Testis (tissue), 3 donors: ENCODE results near the gene PLEKHG7. TPM values are rescaled to one million over a fixed set of nuclear protein-coding genes. Genes with fewer than 3 reads are reported as not detected.
"Not testable (repeated sequence)": the region's sequence is repeated elsewhere in the genome, so short reads cannot be mapped to it uniquely, and the experiment has no call there.

Experiments used
- DNase-seq: peaks from one replicate; pipeline ENCODE4 v3.0.0-alpha.2; 2019
- H3K27ac ChIP-seq, 2 donors: fragments of 200-600 bp; sonication (generic); one replicate each; pipeline ENCODE4 v1.5.1; 2019
- H3K27me3 ChIP-seq: fragments of 200-600 bp; sonication (generic); one replicate; pipeline ENCODE4 v1.5.1; 2019
- H3K36me3 ChIP-seq: fragments of 200-600 bp; sonication (generic); one replicate; pipeline ENCODE4 v1.5.1; 2017; ENCODE audit warnings: low read depth; ENCODE audit errors: missing control alignments
- H3K4me1 ChIP-seq: fragments of 200-600 bp; sonication (generic); one replicate; pipeline ENCODE4 v1.5.1; 2019
- H3K4me3 ChIP-seq, 2 donors: fragments of 200-600 bp; sonication (generic); one replicate each; pipeline ENCODE4 v1.5.1; 2017 to 2019
- H3K9me3 ChIP-seq: fragments of 200-600 bp; sonication (generic); one replicate; pipeline ENCODE4 v1.5.1; 2017
- CTCF ChIP-seq, 3 experiments: fragments of 450-650 bp in 2 of 3; fragments of 200-600 bp in 1 of 3; sonication (generic) in 1 of 3; IDR thresholded peaks; one replicate each; pipeline ENCODE4 v1.5.1; 2016 to 2019; ENCODE audit warnings: antibody characterized with exemption in 3 of 3, mild to moderate bottlenecking in 2 of 3, moderate library complexity in 1 of 3
- POLR2A ChIP-seq: fragments of 450-650 bp; IDR thresholded peaks from one replicate; pipeline ENCODE4 v1.6.1; 2017; ENCODE audit warnings: antibody characterized with exemption, mild to moderate bottlenecking, moderate library complexity
- WGBS, 2 donors: methylation state at CpG; one replicate each; pipeline ENCODE4 v1.1.5; 2018; 5-methylcytosine and 5-hydroxymethylcytosine counted together
- intact Hi-C: fragments of 100-400 bp; cut with DNase I; formaldehyde crosslinking; loops from one replicate; pipeline ENCODE4 v1.15.1; 2023; ENCODE audit warnings: low total_unique reads
- polyA plus RNA-seq: library from polyadenylated mRNA; stranded (reverse); fragments of 350-450 nt; fragmentation: Illumina TruSeq; extraction: RNeasy Lipid Tissue Mini Kit (QIAGEN cat#74804); gene quantifications from one replicate; pipeline ENCODE4 v1.2.3, GENCODE V29; 2014; ENCODE audit warnings: low read depth, low replicate concordance; ENCODE audit not compliant: insufficient read depth
- total RNA-seq, 2 donors: library from RNA; depleted of rRNA; stranded (reverse); fragments of >200 nt; gene quantifications; one replicate each; pipeline ENCODE4 v1.2.3, GENCODE V29; 2016

The PLEKHG7 gene
- total and polyA plus RNA-seq, 3 donors from 2014 or later, result 0.06 to 0.33 (median 0.31) TPM

GRCh38 chr12:92747151-92747550 lies 44.4 kb downstream of the PLEKHG7 start:
- no peaks in the 10 kb centered on the region for H3K36me3 ChIP-seq
- 86 to 88% methylated on average over 1 of the region's 1 CpG for WGBS, 2 donors
- DNase-seq, result no peak
- H3K4me1 ChIP-seq, result no peaks in the 10 kb centered on the region
- no peaks in the 10 kb centered on the region for H3K9me3 ChIP-seq
- H3K27ac ChIP-seq, result no peak overlapping the region
- intact Hi-C loops, result no loop called here
- TF ChIP-seq POLR2A (no peak), CTCF (IDR thresholded peaks at IDR 0.05) (no peak)
- H3K27me3 ChIP-seq, result no peaks in the 10 kb centered on the region
- H3K4me3 ChIP-seq, result no peak overlapping the region

GRCh38 chr12:92749691-92750090 lies 46.9 kb downstream of the PLEKHG7 start:
- H3K27me3 ChIP-seq, intact Hi-C loops, H3K27ac ChIP-seq, H3K4me1 ChIP-seq, H3K4me3 ChIP-seq, H3K9me3 ChIP-seq, DNase-seq, H3K36me3 ChIP-seq: not testable (repeated sequence)

GRCh38 chr12:92753976-92754885 lies 51.4 kb downstream of the PLEKHG7 start:
- no peak overlapping the region for H3K27ac ChIP-seq

GRCh38 chr12:92756898-92757596 lies 54.3 kb downstream of the PLEKHG7 start:
- Histone ChIP-seq H3K4me1 (no peaks in the 10 kb centered on the region), H3K27ac (no peak overlapping the region), H3K36me3 (no peaks in the 10 kb centered on the region), H3K9me3 (no peaks in the 10 kb centered on the region), H3K27me3 (no peaks in the 10 kb centered on the region), H3K4me3 (no peak overlapping the region)
- no peak for DNase-seq
- WGBS, 2 donors, result 68 to 78% methylated on average over 3 of the region's 3 CpGs
- intact Hi-C loops, result no loop called here
- TF ChIP-seq POLR2A (no peak), CTCF (IDR thresholded peaks at IDR 0.05) (no peak)

More at GRCh38 chr12:92753976-92754885, 51.4 kb downstream of the PLEKHG7 start:
- no peak for DNase-seq
- Histone ChIP-seq H3K9me3 (no peaks in the 10 kb centered on the region), H3K36me3 (no peaks in the 10 kb centered on the region), H3K4me3 (no peak overlapping the region), H3K4me1 (no peaks in the 10 kb centered on the region), H3K27me3 (no peaks in the 10 kb centered on the region)
- 72 to 83% methylated on average over 10 of the region's 10 CpGs for WGBS, 2 donors
- TF ChIP-seq POLR2A, result no peak
- no peak for TF ChIP-seq CTCF (IDR thresholded peaks at IDR 0.05)
- intact Hi-C loops, result no loop called here

GRCh38 chr12:92757597-92758121 lies 54.9 kb downstream of the PLEKHG7 start:
- no peak for DNase-seq
- H3K36me3 ChIP-seq, result no peaks in the 10 kb centered on the region
- no peak for TF ChIP-seq CTCF (IDR thresholded peaks at IDR 0.05)
- no peak for TF ChIP-seq POLR2A
- H3K4me3 ChIP-seq, result no peak overlapping the region
- H3K27ac ChIP-seq, result no peak overlapping the region
- 88 to 92% methylated on average over 5 of the region's 5 CpGs for WGBS, 2 donors
- no peaks in the 10 kb centered on the region for H3K9me3 ChIP-seq
- H3K4me1 ChIP-seq, result no peaks in the 10 kb centered on the region
- H3K27me3 ChIP-seq, result no peaks in the 10 kb centered on the region
- intact Hi-C loops, result no loop called here
